ENCODE results near the gene PDE5A.
"Not testable (repeated sequence)": the region's sequence is repeated elsewhere in the genome, so short reads cannot be mapped to it uniquely, and the experiment has no call there.

PDE5A gene

DNA sequence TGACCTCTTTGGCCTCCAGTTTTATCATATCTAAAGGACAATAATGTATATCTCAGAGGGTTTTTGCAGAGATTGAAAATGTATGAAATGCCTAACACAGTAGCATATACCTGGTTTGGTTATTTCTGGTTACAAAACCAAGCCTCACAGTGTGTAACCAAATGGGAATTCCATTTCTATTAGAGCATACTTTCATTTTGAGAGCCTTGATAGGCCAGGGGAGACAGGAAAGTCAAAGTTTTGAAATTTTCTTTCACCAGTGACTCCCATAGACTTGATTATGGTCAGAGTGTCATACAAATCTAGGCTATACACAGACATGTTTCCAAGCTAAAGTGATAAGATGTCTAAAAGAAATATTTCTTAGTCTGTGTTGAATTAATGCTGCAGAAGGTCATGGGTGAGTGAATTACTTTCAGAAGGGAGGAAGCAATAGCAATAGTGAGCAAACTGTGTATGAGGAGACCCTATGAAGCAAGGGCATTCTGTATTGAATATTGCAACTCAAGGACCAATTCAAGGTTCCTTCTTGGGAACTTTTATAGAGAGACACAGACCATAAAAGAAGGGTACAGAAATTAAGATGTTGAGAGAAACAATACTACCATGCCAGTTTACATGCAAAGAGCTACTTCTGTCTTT, 151.1 kb downstream of the PDE5A start:
- Mint-ChIP-seq H3K4me3 (no peak overlapping the region), H3K9me3 (peaks cover 1% of the 10 kb centered on the region), H3K27me3 (no peaks in the 10 kb centered on the region), H3K4me1 (peaks cover 2% of the 10 kb centered on the region), H3K27ac (no peak overlapping the region), H3K36me3 (peaks cover 27% of the 10 kb centered on the region)
- ATAC-seq (ENCODE audit: low read depth): no peak
- no peak for DNase-seq (ENCODE audit: low spot score in 2 of 2)

DNA sequence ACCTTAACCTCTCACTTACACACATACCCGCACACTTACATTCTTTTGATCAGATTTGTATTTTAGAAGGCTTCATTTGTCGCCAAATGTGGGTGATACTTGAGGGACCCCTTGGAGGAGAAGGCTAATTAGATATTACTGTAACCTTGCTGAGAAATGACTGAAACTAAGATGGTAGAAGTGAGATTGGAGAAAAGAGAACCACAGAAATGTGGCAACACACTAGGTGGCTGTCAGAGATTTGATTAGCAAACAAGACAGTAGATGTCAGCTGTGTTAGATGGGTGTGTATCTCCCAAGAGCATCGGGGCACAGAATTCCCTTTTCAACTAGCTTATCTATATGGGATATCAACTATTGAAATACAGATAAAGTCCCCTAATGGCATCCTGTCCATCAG, 157.3 kb downstream of the PDE5A start:
- no peaks in the 10 kb centered on the region for H3K27me3 Mint-ChIP-seq

DNA sequence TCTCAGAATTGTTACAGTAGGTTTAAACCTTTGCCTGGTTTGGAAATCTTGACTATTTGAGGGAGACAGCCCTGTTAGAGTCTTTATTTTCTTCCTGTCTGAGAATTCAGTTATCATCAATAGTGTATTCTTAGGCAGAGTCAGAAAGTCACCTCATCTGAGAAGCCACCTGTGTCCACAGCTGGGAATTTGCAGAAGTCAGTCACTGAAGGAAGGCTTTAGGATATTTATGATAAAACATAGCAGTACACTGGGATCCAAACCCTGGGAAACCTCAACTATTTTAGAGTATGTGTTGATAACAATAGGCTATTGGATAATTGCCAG, 157.9 kb downstream of the PDE5A start:
- not testable (repeated sequence) for H3K27ac Mint-ChIP-seq; H3K4me3 Mint-ChIP-seq; H3K27me3 Mint-ChIP-seq; H3K9me3 Mint-ChIP-seq; ATAC-seq (ENCODE audit: low read depth); DNase-seq (ENCODE audit: low spot score in 2 of 2); H3K4me1 Mint-ChIP-seq
- peaks cover 25% of the 10 kb centered on the region for H3K36me3 Mint-ChIP-seq

More for the DNA sequence above, 157.3 kb downstream of the PDE5A start:
- DNase-seq (ENCODE audit: low spot score in 2 of 2) (no peak), ATAC-seq (ENCODE audit: low read depth) (no peak)
- Mint-ChIP-seq H3K4me1 (no peaks in the 10 kb centered on the region), H3K27ac (no peak overlapping the region), H3K4me3 (no peak overlapping the region), H3K36me3 (peaks cover 25% of the 10 kb centered on the region), H3K9me3 (no peaks in the 10 kb centered on the region)

DNA sequence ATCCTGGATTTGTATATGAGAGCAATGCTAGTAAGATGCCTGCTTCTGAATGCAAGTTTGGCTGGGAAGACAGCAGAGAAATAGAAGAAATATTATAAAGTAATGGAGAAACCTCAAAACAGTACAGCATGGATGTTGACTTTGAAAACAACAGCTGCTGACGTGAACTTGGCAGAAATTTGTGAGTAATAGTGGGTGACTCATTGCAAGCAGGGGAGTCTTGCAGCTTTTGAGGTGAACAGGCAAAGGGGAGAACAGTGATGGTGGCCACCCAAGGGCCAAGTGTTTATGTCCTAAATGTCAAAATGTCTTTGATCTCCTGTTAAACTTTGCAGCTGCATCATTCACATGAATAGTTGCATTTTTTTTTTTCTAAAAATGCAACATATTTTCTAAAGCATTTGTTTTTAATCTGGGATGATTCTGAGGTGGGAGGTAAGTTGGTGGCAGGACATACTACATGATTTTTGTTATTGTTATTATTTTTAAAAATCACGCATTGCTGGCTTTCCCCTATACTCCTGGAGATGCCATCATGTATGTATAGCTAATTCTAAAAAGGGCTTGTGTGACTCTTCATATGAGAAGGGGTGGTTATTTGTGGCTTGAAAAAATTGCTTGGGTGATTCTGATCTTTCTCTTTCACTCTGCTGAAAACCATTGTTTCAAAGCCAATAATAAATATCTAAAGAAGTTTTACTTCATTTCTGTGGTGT, 158.4 kb downstream of the PDE5A start:
- H3K36me3 Mint-ChIP-seq: peaks cover 24% of the 10 kb centered on the region
- not testable (repeated sequence) for H3K4me1 Mint-ChIP-seq; DNase-seq (ENCODE audit: low spot score in 2 of 2); H3K27me3 Mint-ChIP-seq; H3K4me3 Mint-ChIP-seq; H3K9me3 Mint-ChIP-seq; ATAC-seq (ENCODE audit: low read depth); H3K27ac Mint-ChIP-seq

DNA sequence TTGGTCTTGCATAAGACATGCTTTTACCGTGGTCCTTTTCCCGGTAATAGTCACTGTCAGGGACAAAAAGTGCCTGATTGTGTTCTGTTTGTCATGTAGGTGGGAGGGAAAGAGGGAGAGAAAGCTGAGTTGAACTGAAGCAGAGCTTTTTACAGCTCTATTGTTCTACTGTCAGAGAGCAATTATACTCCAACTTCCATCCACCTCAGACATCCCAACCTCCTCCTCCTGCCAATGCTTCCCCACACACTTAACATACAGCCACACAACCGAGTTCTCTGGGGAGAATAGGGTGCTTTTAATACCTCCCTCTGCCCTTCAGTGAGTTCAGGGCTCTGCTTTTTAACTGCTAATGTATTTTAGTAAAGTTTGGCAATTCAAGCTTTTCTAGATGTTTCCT, 159.6 kb downstream of the PDE5A start:
- not testable (repeated sequence) for H3K27ac Mint-ChIP-seq; H3K27me3 Mint-ChIP-seq; ATAC-seq (ENCODE audit: low read depth); H3K4me1 Mint-ChIP-seq; H3K4me3 Mint-ChIP-seq; H3K9me3 Mint-ChIP-seq; DNase-seq (ENCODE audit: low spot score in 2 of 2)
- H3K36me3 Mint-ChIP-seq: peaks cover 24% of the 10 kb centered on the region

DNA sequence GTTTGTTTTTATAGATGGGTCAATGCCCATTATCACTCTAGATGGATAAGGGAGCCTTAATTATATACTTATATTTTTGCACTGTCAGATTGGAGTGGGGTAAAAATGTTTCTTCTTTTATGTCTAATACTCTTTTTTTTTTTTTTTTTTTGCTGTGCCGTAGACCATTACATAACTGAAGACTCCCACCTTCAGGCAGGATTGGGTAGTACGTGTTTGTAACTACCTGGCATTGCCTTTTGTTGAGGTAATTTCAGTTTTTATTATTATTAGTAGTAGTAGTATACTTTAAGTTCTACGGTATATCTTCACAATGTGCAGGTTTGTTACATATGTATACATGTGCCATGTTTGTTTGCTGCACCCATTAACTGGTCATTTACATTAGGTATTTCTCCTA, 165.9 kb downstream of the PDE5A start:
- peaks cover 17% of the 10 kb centered on the region for H3K36me3 Mint-ChIP-seq
- H3K9me3 Mint-ChIP-seq, H3K27me3 Mint-ChIP-seq, H3K4me1 Mint-ChIP-seq: not testable (repeated sequence)
- peak overlapping the region; percentile 21 for H3K4me3 Mint-ChIP-seq
- peak overlapping the region; percentile 68 for H3K27ac Mint-ChIP-seq
- ATAC-seq (ENCODE audit: low read depth) (peak; percentile 60), DNase-seq (ENCODE audit: low spot score in 2 of 2) (peak; percentile 16 to 22)

DNA sequence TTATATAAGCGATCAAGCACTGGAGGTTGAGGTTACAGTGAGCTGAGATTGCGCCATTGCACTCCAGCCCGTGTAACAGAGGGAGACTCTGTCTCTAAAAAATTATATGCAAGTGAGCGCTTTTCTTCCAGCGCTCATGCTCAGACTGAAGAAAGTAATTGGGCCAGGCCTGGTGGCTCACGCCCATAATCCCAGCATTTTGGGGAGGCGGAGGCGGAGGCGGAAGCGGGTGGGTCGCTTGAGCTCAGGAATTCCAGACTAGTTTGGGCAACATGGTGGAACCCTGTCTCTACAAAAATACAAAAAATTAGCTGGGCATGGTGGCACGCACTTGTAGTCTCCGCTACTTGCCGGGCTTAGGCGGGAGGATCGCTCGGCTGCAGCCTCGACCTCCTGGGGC, 172.9 kb downstream of the PDE5A start:
- not testable (repeated sequence) for H3K36me3 Mint-ChIP-seq; H3K9me3 Mint-ChIP-seq; DNase-seq (ENCODE audit: low spot score in 2 of 2); H3K27me3 Mint-ChIP-seq; ATAC-seq (ENCODE audit: low read depth); H3K4me1 Mint-ChIP-seq; H3K27ac Mint-ChIP-seq
- peak overlapping the region; percentile 73 for H3K4me3 Mint-ChIP-seq

DNA sequence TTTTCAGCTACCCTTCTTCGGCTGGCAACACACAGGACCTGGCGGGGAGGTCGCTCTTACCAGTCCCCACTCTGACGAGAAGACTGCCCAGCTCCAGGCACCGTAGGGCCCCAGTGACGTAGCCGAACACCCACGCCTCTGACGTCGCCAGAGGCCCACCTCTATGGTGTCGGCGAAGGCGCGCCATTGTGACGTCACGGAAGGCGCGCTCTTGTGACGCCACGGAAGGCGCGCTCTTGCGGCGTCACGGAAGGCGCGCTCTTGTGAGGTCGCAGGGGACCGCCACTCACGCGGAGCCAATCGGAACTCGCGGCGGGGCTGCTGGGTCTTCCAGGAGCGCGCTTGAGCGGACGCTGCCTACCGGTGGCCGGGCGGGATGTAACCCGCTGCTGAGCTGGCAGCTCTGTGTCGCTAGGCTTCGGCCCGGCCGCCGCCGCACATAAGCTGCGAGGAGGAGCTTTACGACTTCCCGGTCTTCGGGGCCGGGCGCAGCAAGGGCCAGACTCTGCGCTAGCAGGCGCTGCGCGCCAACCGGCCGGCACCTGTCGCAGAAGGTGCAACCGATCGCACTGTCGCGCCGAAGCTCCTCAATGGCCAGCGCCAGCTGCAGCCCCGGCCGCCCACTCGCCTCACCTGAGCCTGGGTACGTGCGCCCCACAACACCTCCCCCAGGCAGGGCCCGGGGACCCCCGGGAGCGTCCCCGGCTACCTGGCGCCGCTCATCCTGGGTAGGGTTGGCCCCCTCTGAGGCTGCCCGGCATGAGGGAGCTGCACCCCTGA, 173.9 kb downstream of the PDE5A start:
- peak overlapping the region; percentile 86 for H3K4me3 Mint-ChIP-seq
- H3K36me3 Mint-ChIP-seq, H3K9me3 Mint-ChIP-seq, H3K27me3 Mint-ChIP-seq, H3K4me1 Mint-ChIP-seq: not testable (repeated sequence)
- peak overlapping the region; percentile 99 for H3K27ac Mint-ChIP-seq
- ATAC-seq (ENCODE audit: low read depth): peak; percentile 95
- peak; percentile 83 to 94 for DNase-seq (ENCODE audit: low spot score in 2 of 2)

DNA sequence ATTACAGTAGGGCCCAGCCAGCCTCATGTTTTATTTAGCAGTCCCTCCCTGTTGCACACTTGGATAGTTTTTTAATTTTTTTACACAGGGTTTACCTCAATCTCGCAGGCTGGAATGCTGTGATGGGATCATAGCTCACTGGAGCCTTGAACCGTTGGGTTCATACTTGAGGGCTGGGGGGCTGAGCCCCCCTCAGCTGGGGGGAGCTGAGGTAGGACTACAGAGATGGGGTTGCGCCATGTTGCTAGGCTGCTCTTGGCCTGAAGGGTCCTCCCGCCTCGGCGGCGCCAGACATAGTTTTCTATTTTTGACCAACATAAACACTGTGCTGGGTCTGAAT, 174.5 kb downstream of the PDE5A start:
- not testable (repeated sequence) for DNase-seq (ENCODE audit: low spot score in 2 of 2); H3K9me3 Mint-ChIP-seq; H3K27me3 Mint-ChIP-seq; H3K36me3 Mint-ChIP-seq; H3K4me1 Mint-ChIP-seq
- H3K27ac Mint-ChIP-seq: peak overlapping the region; percentile 99
- ATAC-seq (ENCODE audit: low read depth): peak; percentile 6
- H3K4me3 Mint-ChIP-seq: peak overlapping the region; percentile 86

DNA sequence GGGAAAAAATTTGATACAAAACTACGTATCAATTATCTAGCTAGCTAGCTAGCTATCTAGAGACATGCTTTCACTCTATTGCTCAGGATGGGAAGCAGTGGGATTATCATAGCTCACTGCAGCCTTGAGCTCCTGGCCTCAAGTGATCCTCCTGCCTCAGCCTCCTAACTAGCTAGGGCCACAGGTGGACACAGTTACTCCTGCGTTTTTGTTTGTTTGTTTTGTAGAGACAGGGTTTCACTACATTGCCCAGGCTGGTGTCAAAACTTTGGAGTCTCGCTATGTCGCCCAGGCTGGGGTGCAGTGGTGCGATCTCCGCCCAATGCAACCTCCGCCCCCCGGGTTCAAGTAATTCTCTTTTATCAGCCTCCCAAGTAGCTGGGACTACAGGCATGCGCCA, 175.3 kb downstream of the PDE5A start:
- peak overlapping the region; percentile 55 for H3K27ac Mint-ChIP-seq
- DNase-seq (ENCODE audit: low spot score in 2 of 2); H3K4me1 Mint-ChIP-seq; H3K36me3 Mint-ChIP-seq; ATAC-seq (ENCODE audit: low read depth); H3K9me3 Mint-ChIP-seq; H3K27me3 Mint-ChIP-seq: not testable (repeated sequence)
- peak overlapping the region; percentile 41 for H3K4me3 Mint-ChIP-seq

DNA sequence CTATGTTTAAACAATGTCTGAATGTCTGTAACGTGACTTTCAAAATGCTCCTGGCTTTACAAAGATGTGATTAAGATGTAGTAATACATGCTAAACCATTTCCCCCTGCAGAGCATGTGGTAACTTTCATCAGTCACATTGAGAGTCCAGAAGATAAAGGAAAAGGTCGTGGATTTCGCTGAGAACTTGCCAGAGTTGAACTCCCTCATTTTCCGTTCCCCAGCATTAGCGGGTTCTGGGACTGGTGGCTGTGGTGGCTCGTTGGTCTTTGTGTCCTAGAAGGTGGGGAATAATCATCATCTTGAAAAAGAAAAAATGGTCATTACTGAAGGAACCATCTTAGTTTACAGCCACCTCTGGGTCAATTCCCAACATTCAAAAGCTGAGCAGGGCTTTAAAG, 178.8 kb downstream of the PDE5A start:
- not testable (repeated sequence) for H3K36me3 Mint-ChIP-seq; H3K27ac Mint-ChIP-seq; H3K4me1 Mint-ChIP-seq; ATAC-seq (ENCODE audit: low read depth); H3K9me3 Mint-ChIP-seq; DNase-seq (ENCODE audit: low spot score in 2 of 2); H3K27me3 Mint-ChIP-seq; H3K4me3 Mint-ChIP-seq

All from memory B cell (primary cell).